Hypothalamus (tissue), 51 donors: ENCODE data around the gene SPG11.
"Not testable (repeated sequence)": the region's sequence is repeated elsewhere in the genome, so short reads cannot be mapped to it uniquely, and the experiment has no call there.

Experiments used
- DNase-seq, 51 donors: peaks; one replicate each; lab custom pipeline; 2025; lab: John Stamatoyannopoulos, UW

SPG11 gene

GRCh38 chr15:44636976-44637375, 26.5 kb downstream of the SPG11 start:
- DNase-seq, result no peak

GRCh38 chr15:44633603-44634002, 29.9 kb downstream of the SPG11 start:
- DNase-seq, result no peak

GRCh38 chr15:44625286-44625685, 38.2 kb downstream of the SPG11 start:
- DNase-seq, result not testable (repeated sequence)

- DNase-seq, result no peak
Observed at GRCh38 chr15:44623178-44623577, 40.3 kb downstream of the SPG11 start.

GRCh38 chr15:44620081-44620480, 43.4 kb downstream of the SPG11 start:
- no peak for DNase-seq

GRCh38 chr15:44616974-44617373, 46.5 kb downstream of the SPG11 start:
- DNase-seq, result no peak

GRCh38 chr15:44606740-44607139, 56.7 kb downstream of the SPG11 start:
- DNase-seq, result no peak

GRCh38 chr15:44603126-44603525, 60.3 kb downstream of the SPG11 start:
- DNase-seq, result no peak

- no peak for DNase-seq
Observed at GRCh38 chr15:44598892-44599291, 64.6 kb downstream of the SPG11 start.

GRCh38 chr15:44598066-44598465, 65.4 kb downstream of the SPG11 start:
- DNase-seq, result no peak

- DNase-seq, result no peak
Observed at GRCh38 chr15:44596511-44597010, 66.9 kb downstream of the SPG11 start.

- DNase-seq, result no peak
Observed at GRCh38 chr15:44595656-44596510, 67.6 kb downstream of the SPG11 start.

- no peak for DNase-seq
Observed at GRCh38 chr15:44595246-44595645, 68.2 kb downstream of the SPG11 start.

GRCh38 chr15:44593042-44593736, 70.3 kb downstream of the SPG11 start:
- no peak for DNase-seq

GRCh38 chr15:44591326-44591725, 72.1 kb downstream of the SPG11 start:
- no peak for DNase-seq

- no peak for DNase-seq
Observed at GRCh38 chr15:44588541-44588940, 74.9 kb downstream of the SPG11 start.

- no peak for DNase-seq
Observed at GRCh38 chr15:44585633-44586032, 77.8 kb downstream of the SPG11 start.

GRCh38 chr15:44584162-44584749, 79.2 kb downstream of the SPG11 start:
- DNase-seq, result peak in 1 of 51 donors; percentile 8

- DNase-seq, result no peak
Observed at GRCh38 chr15:44580105-44580504, 83.4 kb downstream of the SPG11 start.

GRCh38 chr15:44574734-44575133, 88.7 kb downstream of the SPG11 start:
- no peak for DNase-seq

- no peak for DNase-seq
Observed at GRCh38 chr15:44573386-44573785, 90.1 kb downstream of the SPG11 start.
